ENCODE data around the gene KRTAP5-2.

DNA sequence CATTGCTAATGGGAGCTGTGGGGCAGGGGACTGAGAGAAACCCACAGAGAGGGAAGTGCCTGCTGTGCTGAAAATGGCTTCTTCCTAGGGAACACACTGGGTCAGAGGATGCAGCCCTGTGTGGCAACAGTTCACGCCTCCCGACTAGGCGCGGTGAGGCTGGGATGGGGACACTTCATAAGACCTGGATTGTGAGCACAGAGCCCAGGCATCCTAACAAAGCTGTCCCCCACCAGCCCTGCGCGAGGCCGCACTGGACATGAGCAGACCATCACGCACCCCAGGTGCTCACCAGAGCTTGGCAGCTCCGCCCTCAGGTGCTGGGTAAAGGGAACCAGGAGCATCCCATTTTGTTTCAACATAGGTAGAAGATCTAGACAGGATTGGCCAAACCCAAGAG, 25.6 kb upstream of the KRTAP5-2 start:
- TF ChIP-seq, protein P1, sequence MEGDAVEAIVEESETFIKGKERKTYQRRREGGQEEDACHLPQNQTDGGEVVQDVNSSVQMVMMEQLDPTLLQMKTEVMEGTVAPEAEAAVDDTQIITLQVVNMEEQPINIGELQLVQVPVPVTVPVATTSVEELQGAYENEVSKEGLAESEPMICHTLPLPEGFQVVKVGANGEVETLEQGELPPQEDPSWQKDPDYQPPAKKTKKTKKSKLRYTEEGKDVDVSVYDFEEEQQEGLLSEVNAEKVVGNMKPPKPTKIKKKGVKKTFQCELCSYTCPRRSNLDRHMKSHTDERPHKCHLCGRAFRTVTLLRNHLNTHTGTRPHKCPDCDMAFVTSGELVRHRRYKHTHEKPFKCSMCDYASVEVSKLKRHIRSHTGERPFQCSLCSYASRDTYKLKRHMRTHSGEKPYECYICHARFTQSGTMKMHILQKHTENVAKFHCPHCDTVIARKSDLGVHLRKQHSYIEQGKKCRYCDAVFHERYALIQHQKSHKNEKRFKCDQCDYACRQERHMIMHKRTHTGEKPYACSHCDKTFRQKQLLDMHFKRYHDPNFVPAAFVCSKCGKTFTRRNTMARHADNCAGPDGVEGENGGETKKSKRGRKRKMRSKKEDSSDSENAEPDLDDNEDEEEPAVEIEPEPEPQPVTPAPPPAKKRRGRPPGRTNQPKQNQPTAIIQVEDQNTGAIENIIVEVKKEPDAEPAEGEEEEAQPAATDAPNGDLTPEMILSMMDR (conservative IDR thresholded peaks at IDR 0.05) = no peak
- TF ChIP-seq EZH2 (IDR thresholded peaks at IDR 0.05; ENCODE audit: low read depth) = no peak

All from PC-9 (cell line).